Testis (tissue), 2 donors: ENCODE results near the gene DCTN5.

ENCODE experiments used
- POLR2A ChIP-seq: fragments of 450-650 bp; IDR thresholded peaks from one replicate; pipeline ENCODE4 v1.6.1; 2017; ENCODE audit warnings: antibody characterized with exemption, mild to moderate bottlenecking, moderate library complexity
- TF ChIP-seq, protein P1 (sequence below), 3 experiments: fragments of 450-650 bp in 2 of 3; fragments of 200-600 bp in 1 of 3; sonication (generic) in 1 of 3; IDR thresholded peaks; one replicate each; pipeline ENCODE4 v1.5.1; 2016 to 2019; ENCODE audit warnings: antibody characterized with exemption in 3 of 3, mild to moderate bottlenecking in 2 of 3, moderate library complexity in 1 of 3

- no peak for TF ChIP-seq POLR2A
- TF ChIP-seq, protein P1, sequence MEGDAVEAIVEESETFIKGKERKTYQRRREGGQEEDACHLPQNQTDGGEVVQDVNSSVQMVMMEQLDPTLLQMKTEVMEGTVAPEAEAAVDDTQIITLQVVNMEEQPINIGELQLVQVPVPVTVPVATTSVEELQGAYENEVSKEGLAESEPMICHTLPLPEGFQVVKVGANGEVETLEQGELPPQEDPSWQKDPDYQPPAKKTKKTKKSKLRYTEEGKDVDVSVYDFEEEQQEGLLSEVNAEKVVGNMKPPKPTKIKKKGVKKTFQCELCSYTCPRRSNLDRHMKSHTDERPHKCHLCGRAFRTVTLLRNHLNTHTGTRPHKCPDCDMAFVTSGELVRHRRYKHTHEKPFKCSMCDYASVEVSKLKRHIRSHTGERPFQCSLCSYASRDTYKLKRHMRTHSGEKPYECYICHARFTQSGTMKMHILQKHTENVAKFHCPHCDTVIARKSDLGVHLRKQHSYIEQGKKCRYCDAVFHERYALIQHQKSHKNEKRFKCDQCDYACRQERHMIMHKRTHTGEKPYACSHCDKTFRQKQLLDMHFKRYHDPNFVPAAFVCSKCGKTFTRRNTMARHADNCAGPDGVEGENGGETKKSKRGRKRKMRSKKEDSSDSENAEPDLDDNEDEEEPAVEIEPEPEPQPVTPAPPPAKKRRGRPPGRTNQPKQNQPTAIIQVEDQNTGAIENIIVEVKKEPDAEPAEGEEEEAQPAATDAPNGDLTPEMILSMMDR (IDR thresholded peaks at IDR 0.05), result no peak
Observed at GRCh38 chr16:23678430-23679273, 37.4 kb downstream of the DCTN5 start, which contains the start of gene PLK1.
